ENCODE measurements around the gene GFOD1. TPM values are rescaled to one million over a fixed set of nuclear protein-coding genes. Genes with fewer than 3 reads are reported as not detected.

GFOD1 gene
- total and polyA plus RNA-seq, 2 of the 4 experiments (the other 2 are of a cell fraction), result 1.8 to 3.4 TPM

DNA sequence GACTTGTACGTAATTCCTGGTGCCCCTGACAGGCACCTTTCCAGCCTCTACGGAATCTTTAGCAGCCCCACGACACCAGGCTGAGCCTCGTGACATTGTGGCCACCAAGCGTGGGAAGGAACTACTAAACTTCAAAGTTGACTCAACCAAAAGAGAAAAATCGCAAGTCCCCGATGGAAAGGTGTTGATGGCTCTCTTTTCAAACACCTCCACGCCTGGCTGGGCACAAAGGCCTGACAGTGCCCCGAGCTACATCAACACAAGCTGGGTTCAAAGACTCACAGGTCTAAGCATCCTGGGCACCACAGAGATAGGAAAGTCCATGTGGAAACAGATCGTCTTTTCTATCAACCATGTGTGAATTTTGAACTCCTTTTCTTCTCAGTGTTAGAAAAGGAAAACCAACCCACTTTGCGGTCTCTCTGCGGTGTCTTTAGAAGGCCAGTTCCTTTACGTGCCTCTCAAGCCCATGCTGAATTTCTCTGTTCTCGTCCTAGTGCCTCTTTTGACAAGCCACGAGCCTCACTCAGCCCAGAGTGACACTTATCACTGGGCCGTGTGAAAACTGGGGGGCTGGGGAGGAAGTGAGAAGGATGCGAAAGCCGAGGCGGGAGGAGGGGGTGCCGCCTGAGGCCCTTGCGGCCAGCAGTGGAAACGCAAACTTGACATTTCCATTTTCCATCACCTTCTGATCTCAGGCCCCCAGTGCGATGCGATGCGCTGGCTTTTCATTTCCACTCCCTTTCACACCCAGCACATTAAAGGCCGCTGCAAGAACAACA, 59.4 kb downstream of the GFOD1 start:
- BruUV-seq (replicated peaks), result no TSS peak
- H3K9ac ChIP-seq (ENCODE audit: low read depth, low read length), result no peak overlapping the region
- ChIA-PET CTCF (no interaction called here), POLR2A (ENCODE audit: unreplicated experiment) (no interaction called here)
- H2BK120ac ChIP-seq (ENCODE audit: low read depth, low read length), result no peak overlapping the region
- H3K79me1 ChIP-seq (ENCODE audit: low read depth in 1 of 2, low read length in 2 of 2), result peaks cover 5 to 12% of the 10 kb centered on the region in 2 experiments; a peak in 3 of 4 replicates
- H2AFZ ChIP-seq (replicated peaks; ENCODE audit: low read length, poor library complexity), result peak overlapping the region; percentile 17
- H3K9me3 ChIP-seq (ENCODE audit: control insufficient read depth, insufficient read depth, low read length), result no peaks in the 10 kb centered on the region
- intact Hi-C loops (cut with micrococcal nuclease), result no loop called here
- H3K4ac ChIP-seq (ENCODE audit: low read depth, low read length), result no peak overlapping the region
- no peak overlapping the region for H3K4me2 ChIP-seq (ENCODE audit: low read depth, low read length)
- H4K8ac ChIP-seq (ENCODE audit: low read depth in 2 of 2, low read length in 2 of 2), result no peak overlapping the region
- no peak overlapping the region for H3K56ac ChIP-seq (ENCODE audit: extremely low read depth, insufficient read depth, low read length)
- peaks cover 14% of the 10 kb centered on the region for H3K9me1 ChIP-seq (ENCODE audit: insufficient read depth, low read length)
- no peak overlapping the region for H4K91ac ChIP-seq (ENCODE audit: insufficient read depth, low read depth, low read length)
- H3K23ac ChIP-seq (ENCODE audit: low read depth, low read length), result no peak overlapping the region
- WGBS, 2 experiments (ENCODE audit: extremely low coverage in 2 of 2, insufficient read length in 1 of 2), result 93% methylated on average over 5 of the region's 26 CpGs; no CpG with 5 or more reads in 1 of the 2 experiments
- H3K4me3 ChIP-seq (ENCODE audit: insufficient read depth, low read depth, low read length), result no peak overlapping the region
- dilution Hi-C loops (cut with HindIII; ENCODE audit: low sequenced_read_pairs, unreplicated experiment), result no loop called here
- no peak overlapping the region for H3K14ac ChIP-seq (replicated peaks; ENCODE audit: low read depth, low read length)
- H2AK5ac ChIP-seq (ENCODE audit: low read depth, low read length), result no peak overlapping the region
- no peak overlapping the region for H2BK5ac ChIP-seq (ENCODE audit: low read depth, low read length, poor library complexity, severe bottlenecking)
- H4K20me1 ChIP-seq (ENCODE audit: insufficient read depth, low read length), result no peaks in the 10 kb centered on the region
- peaks cover 7% of the 10 kb centered on the region for H3K4me1 ChIP-seq (ENCODE audit: control insufficient read depth, insufficient read depth, low read length)
- no peak overlapping the region for H2BK15ac ChIP-seq (ENCODE audit: low read depth, low read length)
- H2AK9ac ChIP-seq (replicated peaks; ENCODE audit: low read depth, low read length, poor library complexity), result no peak overlapping the region
- no peaks in the 10 kb centered on the region for H3K27me3 ChIP-seq (ENCODE audit: control insufficient read depth, insufficient read depth, low read length)
- DNase-seq (no peak), ATAC-seq (ENCODE audit: low read depth) (no peak)
- TF ChIP-seq USF2 (IDR thresholded peaks at IDR 0.05; ENCODE audit: low read depth, low read length) (no peak), FOS (IDR thresholded peaks at IDR 0.05; ENCODE audit: low read depth, low read length) (no peak), POLR2A (IDR thresholded peaks at IDR 0.05; ENCODE audit: low read depth, low read length) (no peak), RCOR1 (IDR thresholded peaks at IDR 0.05; ENCODE audit: insufficient replicate concordance, low read length) (no peak), RFX5 (IDR thresholded peaks at IDR 0.05; ENCODE audit: low read depth, low read length) (no peak), CEBPB (IDR thresholded peaks at IDR 0.05; ENCODE audit: low read depth, low read length) (no peak), NFE2L2 (IDR thresholded peaks at IDR 0.05; ENCODE audit: low read depth, low read length) (no peak), SMC3 (IDR thresholded peaks at IDR 0.05; ENCODE audit: low read depth, low read length) (no peak), MXI1 (IDR thresholded peaks at IDR 0.05; ENCODE audit: borderline replicate concordance, low read depth, low read length) (no peak), MAFK (IDR thresholded peaks at IDR 0.05; ENCODE audit: low read depth, low read length) (no peak), MAZ (IDR thresholded peaks at IDR 0.05; ENCODE audit: borderline replicate concordance, low read depth, low read length) (no peak), RAD21 (IDR thresholded peaks at IDR 0.05; ENCODE audit: low read length) (no peak), BHLHE40 (IDR thresholded peaks at IDR 0.05; ENCODE audit: low read depth, low read length) (no peak), CHD1 (IDR thresholded peaks at IDR 0.05; ENCODE audit: low read depth, low read length) (no peak)
- TF ChIP-seq, protein P1, sequence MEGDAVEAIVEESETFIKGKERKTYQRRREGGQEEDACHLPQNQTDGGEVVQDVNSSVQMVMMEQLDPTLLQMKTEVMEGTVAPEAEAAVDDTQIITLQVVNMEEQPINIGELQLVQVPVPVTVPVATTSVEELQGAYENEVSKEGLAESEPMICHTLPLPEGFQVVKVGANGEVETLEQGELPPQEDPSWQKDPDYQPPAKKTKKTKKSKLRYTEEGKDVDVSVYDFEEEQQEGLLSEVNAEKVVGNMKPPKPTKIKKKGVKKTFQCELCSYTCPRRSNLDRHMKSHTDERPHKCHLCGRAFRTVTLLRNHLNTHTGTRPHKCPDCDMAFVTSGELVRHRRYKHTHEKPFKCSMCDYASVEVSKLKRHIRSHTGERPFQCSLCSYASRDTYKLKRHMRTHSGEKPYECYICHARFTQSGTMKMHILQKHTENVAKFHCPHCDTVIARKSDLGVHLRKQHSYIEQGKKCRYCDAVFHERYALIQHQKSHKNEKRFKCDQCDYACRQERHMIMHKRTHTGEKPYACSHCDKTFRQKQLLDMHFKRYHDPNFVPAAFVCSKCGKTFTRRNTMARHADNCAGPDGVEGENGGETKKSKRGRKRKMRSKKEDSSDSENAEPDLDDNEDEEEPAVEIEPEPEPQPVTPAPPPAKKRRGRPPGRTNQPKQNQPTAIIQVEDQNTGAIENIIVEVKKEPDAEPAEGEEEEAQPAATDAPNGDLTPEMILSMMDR (conservative IDR thresholded peaks at IDR 0.05; ENCODE audit: low read depth, low read length), result no peak
- TF ChIP-seq, protein P2, sequence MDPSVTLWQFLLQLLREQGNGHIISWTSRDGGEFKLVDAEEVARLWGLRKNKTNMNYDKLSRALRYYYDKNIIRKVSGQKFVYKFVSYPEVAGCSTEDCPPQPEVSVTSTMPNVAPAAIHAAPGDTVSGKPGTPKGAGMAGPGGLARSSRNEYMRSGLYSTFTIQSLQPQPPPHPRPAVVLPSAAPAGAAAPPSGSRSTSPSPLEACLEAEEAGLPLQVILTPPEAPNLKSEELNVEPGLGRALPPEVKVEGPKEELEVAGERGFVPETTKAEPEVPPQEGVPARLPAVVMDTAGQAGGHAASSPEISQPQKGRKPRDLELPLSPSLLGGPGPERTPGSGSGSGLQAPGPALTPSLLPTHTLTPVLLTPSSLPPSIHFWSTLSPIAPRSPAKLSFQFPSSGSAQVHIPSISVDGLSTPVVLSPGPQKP (IDR thresholded peaks at IDR 0.05; ENCODE audit: borderline replicate concordance, low read depth, low read length), result no peak
- in situ Hi-C loops (cut with MboI; ENCODE audit: low sequenced_read_pairs), result no loop called here
- H3K18ac ChIP-seq (ENCODE audit: low read depth, low read length), result no peak overlapping the region
- H3K36me3 ChIP-seq (ENCODE audit: control insufficient read depth, insufficient read depth, low read length), result no peaks in the 10 kb centered on the region
- H3K27ac ChIP-seq (ENCODE audit: insufficient read depth, low read length), result no peak overlapping the region
- no peak overlapping the region for H2BK20ac ChIP-seq (ENCODE audit: low read depth, low read length)
- H4K5ac ChIP-seq (ENCODE audit: low read depth, low read length), result no peak overlapping the region
